Uterus (tissue), 2 donors: ENCODE data around the gene SCFD2.

ENCODE experiments used
- POLR2A ChIP-seq, 2 donors: fragments of 450-650 bp; IDR thresholded peaks; one replicate each; pipeline ENCODE4 v1.6.1; 2016; ENCODE audit warnings: antibody characterized with exemption in 2 of 2, mild to moderate bottlenecking in 1 of 2, moderate library complexity in 1 of 2
- TF ChIP-seq, protein P1 (sequence below), 4 experiments: fragments of 200-600 bp in 2 of 4; fragments of 450-650 bp in 2 of 4; sonication (generic) in 2 of 4; IDR thresholded peaks; one replicate each; pipeline ENCODE4 v1.5.1; 2016 to 2019; ENCODE audit warnings: antibody characterized with exemption in 4 of 4, mild to moderate bottlenecking in 2 of 4, moderate library complexity in 1 of 4

DNA sequence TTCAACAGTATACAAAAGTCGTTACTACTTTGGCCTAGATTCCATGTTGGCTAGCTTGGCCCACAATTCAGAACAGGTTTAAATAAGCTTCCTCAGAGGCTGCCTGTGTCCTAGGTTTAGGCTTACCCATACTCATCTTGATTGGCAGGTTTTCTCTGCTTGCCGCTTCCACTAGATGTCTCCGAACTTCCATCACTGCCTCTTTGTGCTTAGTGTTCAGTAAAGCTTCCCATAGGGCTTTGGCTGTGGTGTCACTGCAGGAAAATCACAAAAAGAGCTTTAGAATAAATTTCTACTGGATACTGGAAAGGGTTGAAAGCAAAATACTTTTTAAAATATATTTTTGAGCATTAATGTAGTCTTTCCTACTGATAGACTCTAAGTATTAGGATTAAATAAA is 52.4 kb downstream of the SCFD2 start:
- TF ChIP-seq, protein P1, sequence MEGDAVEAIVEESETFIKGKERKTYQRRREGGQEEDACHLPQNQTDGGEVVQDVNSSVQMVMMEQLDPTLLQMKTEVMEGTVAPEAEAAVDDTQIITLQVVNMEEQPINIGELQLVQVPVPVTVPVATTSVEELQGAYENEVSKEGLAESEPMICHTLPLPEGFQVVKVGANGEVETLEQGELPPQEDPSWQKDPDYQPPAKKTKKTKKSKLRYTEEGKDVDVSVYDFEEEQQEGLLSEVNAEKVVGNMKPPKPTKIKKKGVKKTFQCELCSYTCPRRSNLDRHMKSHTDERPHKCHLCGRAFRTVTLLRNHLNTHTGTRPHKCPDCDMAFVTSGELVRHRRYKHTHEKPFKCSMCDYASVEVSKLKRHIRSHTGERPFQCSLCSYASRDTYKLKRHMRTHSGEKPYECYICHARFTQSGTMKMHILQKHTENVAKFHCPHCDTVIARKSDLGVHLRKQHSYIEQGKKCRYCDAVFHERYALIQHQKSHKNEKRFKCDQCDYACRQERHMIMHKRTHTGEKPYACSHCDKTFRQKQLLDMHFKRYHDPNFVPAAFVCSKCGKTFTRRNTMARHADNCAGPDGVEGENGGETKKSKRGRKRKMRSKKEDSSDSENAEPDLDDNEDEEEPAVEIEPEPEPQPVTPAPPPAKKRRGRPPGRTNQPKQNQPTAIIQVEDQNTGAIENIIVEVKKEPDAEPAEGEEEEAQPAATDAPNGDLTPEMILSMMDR (IDR thresholded peaks at IDR 0.05), result no peak
- no peak for TF ChIP-seq POLR2A (IDR thresholded peaks at IDR 0.05)
